HCT116 (cell line): ENCODE measurements around the gene KCNMB1. TPM values are rescaled to one million over a fixed set of nuclear protein-coding genes. Genes with fewer than 3 reads are reported as not detected.

Experiments used
- ATAC-seq: fragments of 200-7000 bp; cut with Tn5 transposase; 2 replicates; pipeline ENCODE4 v1.9.1; 2020; ENCODE audit warnings: mild to moderate bottlenecking, moderate library complexity
- BruUV-seq: library from RNA; stranded (reverse); fragments of 400-500 nt; replicated peaks from 2 replicates; lab custom pipeline; 2021; lab: Mats Ljungman, UMichigan
- CTCF ChIA-PET: fragments of 300-600 bp; sonication (Branson Sonifier 250); formaldehyde crosslinking; loops from one replicate; lab custom pipeline; 2021; ENCODE audit warnings: antibody characterized with exemption; lab: Charles Lee
- POLR2A ChIA-PET: fragments of 300-600, 350-600 bp; sonication (Branson Sonifier 250); formaldehyde crosslinking; loops from one replicate; lab custom pipeline; 2021; ENCODE audit warnings: antibody characterized with exemption; lab: Charles Lee
- RAD21 ChIA-PET, 2 experiments: fragments of 300-600 bp; sonication (Branson Sonifier 250); formaldehyde crosslinking; loops; one replicate each; lab custom pipeline; 2023; ENCODE audit warnings: low total read pairs in 2 of 2; ENCODE audit not compliant: uncharacterized antibody in 2 of 2, unreplicated experiment in 2 of 2, low non-redundant PET in 1 of 2; lab: Charles Lee
- DNase-seq: peaks from one replicate; pipeline ENCODE4 v3.0.0-alpha.2; 2010; ENCODE audit warnings: low read depth, low spot score
- H2AFZ ChIP-seq: fragments of 200-600 bp; shearing (Covaris generic), sonication (generic); 2 replicates; pipeline ENCODE4 v1.6.1; 2017; ENCODE audit warnings: low read depth, mixed run types, mixed read lengths, antibody characterized with exemption, low read length; ENCODE audit not compliant: poor library complexity, severe bottlenecking
- H3K27ac ChIP-seq: 2 replicates; pipeline ENCODE4 v1.5.1; 2012; ENCODE audit warnings: low read depth, low read length
- H3K27me3 ChIP-seq: fragments of 200-600 bp; sonication (generic); 2 replicates; pipeline ENCODE4 v1.6.1; 2016; ENCODE audit warnings: mixed run types, low read length, mixed read lengths; ENCODE audit not compliant: insufficient read depth
- H3K36me3 ChIP-seq, 2 experiments: fragments of 200-500 bp in 1 of 2; fragments of 200-600 bp in 1 of 2; sonication (Bioruptor generic) in 1 of 2; sonication (generic) in 1 of 2; 2 replicates each; pipeline versions ENCODE4 v1.5.1 to v1.6.1; 2014 to 2016; ENCODE audit warnings: low read length in 2 of 2, inconsistent platforms in 1 of 2, mixed read lengths in 1 of 2, mixed run types in 1 of 2; ENCODE audit not compliant: insufficient read depth in 2 of 2, control insufficient read depth in 1 of 2
- H3K4me1 ChIP-seq, 2 experiments: fragments of 200-600 bp in 1 of 2; sonication (generic) in 1 of 2; 2 replicates each; pipeline versions ENCODE4 v1.5.1 to v1.6.1; 2012 to 2017; ENCODE audit warnings: low read length in 2 of 2, inconsistent platforms in 1 of 2, mild to moderate bottlenecking in 1 of 2, mixed read lengths in 1 of 2, mixed run types in 1 of 2, moderate library complexity in 1 of 2; ENCODE audit not compliant: insufficient read depth in 2 of 2, control insufficient read depth in 1 of 2
- H3K4me2 ChIP-seq: fragments of 200-600 bp; sonication (generic); 2 replicates; pipeline ENCODE4 v1.6.1; 2017; ENCODE audit warnings: mixed run types, low read length, mixed read lengths
- H3K4me3 ChIP-seq, 2 experiments: fragments of 200-600 bp in 1 of 2; sonication (generic) in 1 of 2; replicated peaks in 1 of 2; 2 replicates each; pipeline ENCODE4 v1.5.1; 2011 to 2016; ENCODE audit warnings: low read length in 2 of 2, control low read depth in 1 of 2, low read depth in 1 of 2, mild to moderate bottlenecking in 1 of 2, mixed read lengths in 1 of 2, mixed run types in 1 of 2
- H3K79me2 ChIP-seq: fragments of 200-600 bp; sonication (generic); 2 replicates; pipeline ENCODE4 v1.6.1; 2017; ENCODE audit warnings: mild to moderate bottlenecking, mixed run types, low read length, moderate library complexity, mixed read lengths; ENCODE audit not compliant: insufficient read depth
- H3K9ac ChIP-seq: fragments of 200-600 bp; sonication (generic); 2 replicates; pipeline ENCODE4 v1.6.1; 2016; ENCODE audit warnings: low read length, mixed read lengths
- H3K9me2 ChIP-seq: fragments of 200-600 bp; sonication (generic), shearing (Covaris generic); 2 replicates; pipeline ENCODE4 v1.6.1; 2017; ENCODE audit warnings: mixed run types, mild to moderate bottlenecking, moderate library complexity; ENCODE audit not compliant: insufficient read depth
- H3K9me3 ChIP-seq, 2 experiments: fragments of 200-500 bp in 1 of 2; fragments of 200-600 bp in 1 of 2; sonication (Bioruptor generic) in 1 of 2; sonication (generic) in 1 of 2; 2 replicates each; pipeline ENCODE4 v1.6.1; 2014 to 2017; ENCODE audit warnings: low read length in 2 of 2, mixed read lengths in 2 of 2, inconsistent platforms in 1 of 2, low read depth in 1 of 2, mild to moderate bottlenecking in 1 of 2, mixed run types in 1 of 2, moderate library complexity in 1 of 2; ENCODE audit not compliant: control insufficient read depth in 1 of 2, insufficient read depth in 1 of 2
- H4K20me1 ChIP-seq: fragments of 200-600 bp; sonication (generic), shearing (Covaris generic); 2 replicates; pipeline ENCODE4 v1.6.1; 2017; ENCODE audit warnings: mixed run types, mild to moderate bottlenecking, moderate library complexity; ENCODE audit not compliant: insufficient read depth
- CBX3 ChIP-seq: IDR thresholded peaks from 2 replicates; pipeline ENCODE4 v1.6.1; 2012; ENCODE audit warnings: low read depth
- EGR1 ChIP-seq: IDR thresholded peaks from 2 replicates; pipeline ENCODE4 v1.6.1; 2012; ENCODE audit warnings: low read depth
- ELF1 ChIP-seq: IDR thresholded peaks from 2 replicates; pipeline ENCODE4 v1.6.1; 2012; ENCODE audit warnings: low read depth, borderline replicate concordance
- EZH2 ChIP-seq: fragments of 200-600 bp; sonication (generic); IDR thresholded peaks from 2 replicates; pipeline ENCODE4 v1.6.1; 2017; ENCODE audit warnings: antibody characterized with exemption, mixed run types
- EZH2phosphoT487 ChIP-seq: fragments of 200-600 bp; IDR thresholded peaks from 2 replicates; pipeline ENCODE4 v1.6.1; 2018; ENCODE audit warnings: antibody characterized with exemption, borderline replicate concordance
- FOSL1 ChIP-seq: IDR thresholded peaks from 2 replicates; pipeline ENCODE4 v1.6.1; 2012; ENCODE audit warnings: low read depth
- JUND ChIP-seq: IDR thresholded peaks from 2 replicates; pipeline ENCODE4 v1.6.1; 2012
- POLR2A ChIP-seq: IDR thresholded peaks from 2 replicates; pipeline ENCODE4 v1.7.0; 2011; ENCODE audit warnings: borderline replicate concordance; ENCODE audit not compliant: insufficient read depth, insufficient read length; ENCODE audit errors: extremely low read depth
- POLR2AphosphoS5 ChIP-seq: IDR thresholded peaks from 2 replicates; pipeline ENCODE4 v1.6.1; 2011; ENCODE audit warnings: mild to moderate bottlenecking, low read depth, low read length, moderate library complexity
- RAD21 ChIP-seq: IDR thresholded peaks from 2 replicates; pipeline ENCODE4 v1.6.1; 2012; ENCODE audit warnings: low read depth, mild to moderate bottlenecking
- SIN3A ChIP-seq: IDR thresholded peaks from 2 replicates; pipeline ENCODE4 v1.6.1; 2012; ENCODE audit warnings: low read depth
- TCF7L2 ChIP-seq: IDR thresholded peaks from 2 replicates; pipeline ENCODE4 v1.7.0; 2011; ENCODE audit warnings: borderline replicate concordance, inconsistent platforms; ENCODE audit not compliant: insufficient read depth, insufficient read length; ENCODE audit errors: extremely low read depth
- ZFX ChIP-seq: fragments of 450-650 bp; IDR thresholded peaks from 2 replicates; pipeline ENCODE4 v1.6.1; 2017
- ZNF274 ChIP-seq: fragments of 200-500 bp; sonication (Bioruptor generic); IDR thresholded peaks from 2 replicates; pipeline ENCODE4 v1.6.1; 2014; ENCODE audit warnings: mild to moderate bottlenecking, low read depth, low read length, inconsistent platforms
- intact Hi-C: fragments of 100-400 bp; cut with micrococcal nuclease; formaldehyde crosslinking; loops from 2 replicates; pipeline ENCODE4 v1.10.0; 2022
- total RNA-seq: library from RNA; stranded (reverse); gene quantifications from one replicate; pipeline ENCODE4 v1.2.1, GENCODE V29; 2021; ENCODE audit not compliant: unreplicated experiment
- TF ChIP-seq, protein P1 (sequence below), 3 experiments: fragments of 200-600 bp in 1 of 3; sonication (generic) in 1 of 3; IDR thresholded peaks in 2 of 3; conservative IDR thresholded peaks in 1 of 3; 2 replicates each; pipeline ENCODE4 v1.5.1; 2012 to 2017; ENCODE audit warnings: low read depth in 2 of 3, low read length in 2 of 3, antibody characterized with exemption in 1 of 3, borderline replicate concordance in 1 of 3, control low read depth in 1 of 3, mild to moderate bottlenecking in 1 of 3, mixed read lengths in 1 of 3, mixed run types in 1 of 3, moderate library complexity in 1 of 3; ENCODE audit not compliant: insufficient read depth in 1 of 3
- TF ChIP-seq, protein P2 (sequence below): IDR thresholded peaks from 2 replicates; pipeline ENCODE4 v1.6.1; 2012
- TF ChIP-seq, protein P3 (sequence below): IDR thresholded peaks from 2 replicates; pipeline ENCODE4 v1.6.1; 2011; ENCODE audit warnings: mild to moderate bottlenecking, low read length, moderate library complexity; ENCODE audit not compliant: insufficient replicate concordance; ENCODE audit errors: extremely low read depth

Gene KCNMB1
- total RNA-seq, 1 experiment from 2014 or later = not detected

DNA sequence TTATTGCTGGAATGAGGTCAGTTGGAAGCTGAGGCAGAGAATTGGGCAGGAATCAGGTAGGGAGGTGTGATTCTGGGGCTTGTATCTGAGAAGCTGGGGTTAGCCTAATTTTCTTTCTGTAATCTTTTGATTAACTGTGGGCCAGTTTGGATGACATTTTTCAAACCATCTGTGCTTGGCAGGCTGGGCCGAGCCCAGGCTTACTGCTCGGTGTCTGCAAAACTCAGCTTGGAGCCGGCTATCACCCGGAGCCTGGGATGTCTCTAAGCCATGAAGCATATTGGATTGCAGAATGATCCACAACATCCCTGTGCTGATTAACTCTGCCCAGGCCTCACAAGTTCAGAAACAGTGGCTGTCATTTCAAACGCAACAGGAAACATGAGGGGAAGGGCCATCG is 26.5 kb downstream of the KCNMB1 start (continued):
- TF ChIP-seq CBX3 = no peak
- TF ChIP-seq ELF1 = no peak
- no peak for TF ChIP-seq EGR1
- TF ChIP-seq FOSL1 = no peak
- no peak for TF ChIP-seq ZFX
- TF ChIP-seq, all 23 proteins: peak for 0

DNA sequence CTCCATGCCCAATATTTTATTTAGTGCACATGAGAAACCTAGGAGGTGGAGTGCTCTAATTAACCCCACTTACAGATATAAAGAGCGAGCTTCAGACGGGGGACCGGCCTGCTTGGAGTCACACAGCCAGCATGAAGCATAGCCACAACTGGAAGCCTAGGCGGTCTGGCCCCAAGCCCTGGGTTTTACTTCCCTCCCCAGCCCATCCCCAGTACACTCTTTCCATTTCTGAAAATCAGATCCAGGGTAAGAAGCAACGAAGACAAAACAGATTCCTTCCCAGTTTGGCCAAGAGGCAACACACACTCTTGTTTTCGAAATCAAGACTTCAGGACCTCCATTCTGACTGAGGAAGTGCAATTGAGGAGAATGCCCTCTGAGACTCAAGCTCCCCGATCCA is 27.1 kb downstream of the KCNMB1 start:
- Histone ChIP-seq H3K9ac (no peak overlapping the region), H3K36me3 (no peaks in the 10 kb centered on the region), H3K79me2 (no peaks in the 10 kb centered on the region), H3K27ac (no peak overlapping the region), H2AFZ (no peak overlapping the region), H4K20me1 (no peaks in the 10 kb centered on the region), H3K4me2 (no peak overlapping the region), H3K27me3 (no peaks in the 10 kb centered on the region; the same call in 1 of the 2 replicates), H3K9me2 (no peaks in the 10 kb centered on the region), H3K9me3 (no peaks in the 10 kb centered on the region), H3K4me3 (no peak overlapping the region), H3K4me1 (no peaks in the 10 kb centered on the region)
- intact Hi-C loops = no loop called here
- no peak for ATAC-seq
- TF ChIP-seq, protein P1, sequence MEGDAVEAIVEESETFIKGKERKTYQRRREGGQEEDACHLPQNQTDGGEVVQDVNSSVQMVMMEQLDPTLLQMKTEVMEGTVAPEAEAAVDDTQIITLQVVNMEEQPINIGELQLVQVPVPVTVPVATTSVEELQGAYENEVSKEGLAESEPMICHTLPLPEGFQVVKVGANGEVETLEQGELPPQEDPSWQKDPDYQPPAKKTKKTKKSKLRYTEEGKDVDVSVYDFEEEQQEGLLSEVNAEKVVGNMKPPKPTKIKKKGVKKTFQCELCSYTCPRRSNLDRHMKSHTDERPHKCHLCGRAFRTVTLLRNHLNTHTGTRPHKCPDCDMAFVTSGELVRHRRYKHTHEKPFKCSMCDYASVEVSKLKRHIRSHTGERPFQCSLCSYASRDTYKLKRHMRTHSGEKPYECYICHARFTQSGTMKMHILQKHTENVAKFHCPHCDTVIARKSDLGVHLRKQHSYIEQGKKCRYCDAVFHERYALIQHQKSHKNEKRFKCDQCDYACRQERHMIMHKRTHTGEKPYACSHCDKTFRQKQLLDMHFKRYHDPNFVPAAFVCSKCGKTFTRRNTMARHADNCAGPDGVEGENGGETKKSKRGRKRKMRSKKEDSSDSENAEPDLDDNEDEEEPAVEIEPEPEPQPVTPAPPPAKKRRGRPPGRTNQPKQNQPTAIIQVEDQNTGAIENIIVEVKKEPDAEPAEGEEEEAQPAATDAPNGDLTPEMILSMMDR (IDR thresholded peaks at IDR 0.05 in 2 of 3, conservative IDR thresholded peaks at IDR 0.05 in 1 of 3; ENCODE audit: borderline replicate concordance in 1 of 3, insufficient read depth in 1 of 3, low read depth in 2 of 3, low read length in 2 of 3) = no peak
- TF ChIP-seq, protein P2, sequence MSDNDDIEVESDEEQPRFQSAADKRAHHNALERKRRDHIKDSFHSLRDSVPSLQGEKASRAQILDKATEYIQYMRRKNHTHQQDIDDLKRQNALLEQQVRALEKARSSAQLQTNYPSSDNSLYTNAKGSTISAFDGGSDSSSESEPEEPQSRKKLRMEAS = no peak
- TF ChIP-seq JUND (no peak), ELF1 (no peak), TCF7L2 (no peak), ZFX (no peak), EZH2phosphoT487 (no peak), FOSL1 (no peak), SIN3A (no peak), POLR2AphosphoS5 (no peak), POLR2A (no peak), ZNF274 (no peak), RAD21 (no peak), EZH2 (no peak), CBX3 (no peak)
- TF ChIP-seq, protein P3, sequence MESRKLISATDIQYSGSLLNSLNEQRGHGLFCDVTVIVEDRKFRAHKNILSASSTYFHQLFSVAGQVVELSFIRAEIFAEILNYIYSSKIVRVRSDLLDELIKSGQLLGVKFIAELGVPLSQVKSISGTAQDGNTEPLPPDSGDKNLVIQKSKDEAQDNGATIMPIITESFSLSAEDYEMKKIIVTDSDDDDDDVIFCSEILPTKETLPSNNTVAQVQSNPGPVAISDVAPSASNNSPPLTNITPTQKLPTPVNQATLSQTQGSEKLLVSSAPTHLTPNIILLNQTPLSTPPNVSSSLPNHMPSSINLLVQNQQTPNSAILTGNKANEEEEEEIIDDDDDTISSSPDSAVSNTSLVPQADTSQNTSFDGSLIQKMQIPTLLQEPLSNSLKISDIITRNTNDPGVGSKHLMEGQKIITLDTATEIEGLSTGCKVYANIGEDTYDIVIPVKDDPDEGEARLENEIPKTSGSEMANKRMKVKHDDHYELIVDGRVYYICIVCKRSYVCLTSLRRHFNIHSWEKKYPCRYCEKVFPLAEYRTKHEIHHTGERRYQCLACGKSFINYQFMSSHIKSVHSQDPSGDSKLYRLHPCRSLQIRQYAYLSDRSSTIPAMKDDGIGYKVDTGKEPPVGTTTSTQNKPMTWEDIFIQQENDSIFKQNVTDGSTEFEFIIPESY = no peak
- no peak for DNase-seq
- no TSS peak for BruUV-seq
- RAD21 ChIA-PET = no interaction called here
- CTCF ChIA-PET = no interaction called here
- POLR2A ChIA-PET = no interaction called here
